Trophoblast cell (in vitro differentiated cells and primary cell): ENCODE data around the gene GTF3C1.

Experiments
- DNase-seq, 2 donors: peaks; one replicate each; pipeline ENCODE4 v3.0.0-alpha.2; 2016
- H2AFZ ChIP-seq: 2 replicates; pipeline ENCODE4 v1.6.1; 2013; ENCODE audit warnings: low read length, moderate library complexity, mild to moderate bottlenecking; ENCODE audit not compliant: insufficient read depth, poor library complexity
- H2AK5ac ChIP-seq: 2 replicates; pipeline ENCODE4 v1.6.1; 2013; ENCODE audit warnings: mild to moderate bottlenecking, low read length
- H2BK120ac ChIP-seq: 2 replicates; pipeline ENCODE4 v1.6.1; 2013; ENCODE audit warnings: low read length, mild to moderate bottlenecking, moderate library complexity; ENCODE audit not compliant: insufficient read depth, poor library complexity
- H2BK12ac ChIP-seq: 2 replicates; pipeline ENCODE4 v1.6.1; 2013; ENCODE audit warnings: mild to moderate bottlenecking, low read length, moderate library complexity
- H2BK5ac ChIP-seq: 2 replicates; pipeline ENCODE4 v1.6.1; 2013; ENCODE audit warnings: low read length, low read depth, moderate library complexity, mild to moderate bottlenecking; ENCODE audit not compliant: poor library complexity
- H3K14ac ChIP-seq: 2 replicates; pipeline ENCODE4 v1.6.1; 2013; ENCODE audit warnings: mild to moderate bottlenecking, low read length
- H3K18ac ChIP-seq: 2 replicates; pipeline ENCODE4 v1.6.1; 2013; ENCODE audit warnings: mild to moderate bottlenecking, low read length
- H3K23ac ChIP-seq: 2 replicates; pipeline ENCODE4 v1.6.1; 2013; ENCODE audit warnings: low read length
- H3K27ac ChIP-seq: 2 replicates; pipeline ENCODE4 v1.5.1; 2013; ENCODE audit warnings: low read depth, mild to moderate bottlenecking, inconsistent platforms, low read length, moderate library complexity
- H3K27me3 ChIP-seq: 2 replicates; pipeline ENCODE4 v1.6.1; 2013; ENCODE audit warnings: inconsistent platforms, mild to moderate bottlenecking, low read length, moderate library complexity; ENCODE audit not compliant: insufficient read depth
- H3K36me3 ChIP-seq, 2 experiments: 1 replicate in 1 of 2; 2 replicates in 1 of 2; pipeline ENCODE4 v1.6.1; 2013; ENCODE audit warnings: low read length in 2 of 2, mild to moderate bottlenecking in 2 of 2, moderate library complexity in 1 of 2; ENCODE audit not compliant: insufficient read depth in 2 of 2, control insufficient read depth in 1 of 2
- H3K4ac ChIP-seq: 2 replicates; pipeline ENCODE4 v1.6.1; 2013; ENCODE audit warnings: low read depth, mild to moderate bottlenecking, low read length, moderate library complexity
- H3K4me1 ChIP-seq, 2 experiments: 1 replicate in 1 of 2; 2 replicates in 1 of 2; pipeline ENCODE4 v1.6.1; 2013; ENCODE audit warnings: low read length in 2 of 2, mild to moderate bottlenecking in 2 of 2, moderate library complexity in 1 of 2; ENCODE audit not compliant: insufficient read depth in 2 of 2, control insufficient read depth in 1 of 2
- H3K4me2 ChIP-seq: 2 replicates; pipeline ENCODE4 v1.6.1; 2013; ENCODE audit warnings: inconsistent platforms, mild to moderate bottlenecking, low read length, moderate library complexity
- H3K4me3 ChIP-seq: 2 replicates; pipeline ENCODE4 v1.5.1; 2013; ENCODE audit warnings: mild to moderate bottlenecking, low read depth, low read length, inconsistent platforms
- H3K79me1 ChIP-seq: one replicate; pipeline ENCODE4 v1.6.1; 2013; ENCODE audit warnings: low read length
- H3K79me2 ChIP-seq: 2 replicates; pipeline ENCODE4 v1.6.1; 2013; ENCODE audit warnings: low read length, mild to moderate bottlenecking; ENCODE audit not compliant: control insufficient read depth, insufficient read depth, poor library complexity
- H3K9ac ChIP-seq: 2 replicates; pipeline ENCODE4 v1.6.1; 2013; ENCODE audit warnings: mild to moderate bottlenecking, low read length
- H3K9me3 ChIP-seq: 2 replicates; pipeline ENCODE4 v1.6.1; 2013; ENCODE audit warnings: low read depth, mild to moderate bottlenecking, control low read depth, inconsistent platforms, low read length; ENCODE audit not compliant: insufficient read depth
- H4K12ac ChIP-seq: 2 replicates; pipeline ENCODE4 v1.6.1; 2013; ENCODE audit warnings: low read depth, mild to moderate bottlenecking, low read length, moderate library complexity
- H4K8ac ChIP-seq: 2 replicates; pipeline ENCODE4 v1.6.1; 2013; ENCODE audit warnings: low read depth, mild to moderate bottlenecking, low read length, moderate library complexity
- H4K91ac ChIP-seq: one replicate; pipeline ENCODE4 v1.6.1; 2013; ENCODE audit warnings: low read depth, mild to moderate bottlenecking, low read length, moderate library complexity
- WGBS: extraction: QIAGEN DNeasy Blood & Tissue Kit; methylation state at CpG from one replicate; pipeline ENCODE4 v1.1.7; 2013; ENCODE audit warnings: missing lambda C conversion rate; ENCODE audit not compliant: insufficient read length, insufficient coverage; ENCODE audit errors: extremely low coverage; 5-methylcytosine and 5-hydroxymethylcytosine counted together

GTF3C1 gene

GRCh38 chr16:27558434-27558833 is 8.7 kb upstream of the GTF3C1 start:
- Histone ChIP-seq H3K27ac (no peak overlapping the region), H3K79me2 (no peaks in the 10 kb centered on the region), H2BK12ac (no peak overlapping the region), H3K9ac (no peak overlapping the region), H4K12ac (no peak overlapping the region), H3K27me3 (no peaks in the 10 kb centered on the region), H3K79me1 (no peaks in the 10 kb centered on the region), H3K4me2 (no peak overlapping the region), H4K91ac (no peak overlapping the region), H2AFZ (no peak overlapping the region), H3K14ac (no peak overlapping the region), H2AK5ac (no peak overlapping the region), H2BK120ac (no peak overlapping the region), H3K36me3 (peaks cover 0 to 2% of the 10 kb centered on the region in 2 experiments), H4K8ac (no peak overlapping the region), H3K4me1 (peaks cover 0 to 2% of the 10 kb centered on the region in 2 experiments), H3K23ac (no peak overlapping the region), H3K18ac (no peak overlapping the region), H3K4ac (no peak overlapping the region), H2BK5ac (no peak overlapping the region), H3K4me3 (no peak overlapping the region), H3K9me3 (no peaks in the 10 kb centered on the region)
- no CpG with 5 or more reads among the region's 3 CpGs for WGBS
- DNase-seq: no peak

GRCh38 chr16:27556471-27556870 is 6.8 kb upstream of the GTF3C1 start:
- H3K9me3 ChIP-seq: no peaks in the 10 kb centered on the region
- no peak overlapping the region for H3K27ac ChIP-seq
- no peak overlapping the region for H3K4me2 ChIP-seq
- H2AFZ ChIP-seq: no peak overlapping the region
- H3K23ac ChIP-seq: no peak overlapping the region
- H4K12ac ChIP-seq: no peak overlapping the region
- H4K8ac ChIP-seq: no peak overlapping the region
- H3K4ac ChIP-seq: no peak overlapping the region
- no peaks in the 10 kb centered on the region for H3K79me2 ChIP-seq
- H3K27me3 ChIP-seq: no peaks in the 10 kb centered on the region
- WGBS: no CpG with 5 or more reads among the region's 1 CpG
- no peak overlapping the region for H3K4me3 ChIP-seq
- no peak overlapping the region for H2BK5ac ChIP-seq
- H3K18ac ChIP-seq: no peak overlapping the region
- H3K79me1 ChIP-seq: no peaks in the 10 kb centered on the region
- H3K14ac ChIP-seq: no peak overlapping the region
- DNase-seq: no peak
- H4K91ac ChIP-seq: no peak overlapping the region
- H3K36me3 ChIP-seq: peaks cover 0 to 2% of the 10 kb centered on the region in 2 experiments
- H2AK5ac ChIP-seq: no peak overlapping the region
- H2BK12ac ChIP-seq: no peak overlapping the region
- no peak overlapping the region for H3K9ac ChIP-seq
- peaks cover 0 to 2% of the 10 kb centered on the region in 2 experiments for H3K4me1 ChIP-seq
- H2BK120ac ChIP-seq: no peak overlapping the region

GRCh38 chr16:27551036-27551435 is 1.3 kb upstream of the GTF3C1 start:
- Histone ChIP-seq H4K12ac (no peak overlapping the region), H3K9me3 (no peaks in the 10 kb centered on the region), H3K9ac (no peak overlapping the region), H2AK5ac (no peak overlapping the region), H3K79me1 (peaks cover 2% of the 10 kb centered on the region), H3K4me1 (peaks cover 2 to 17% of the 10 kb centered on the region in 2 experiments), H3K14ac (no peak overlapping the region), H4K91ac (no peak overlapping the region), H2BK5ac (no peak overlapping the region), H2BK120ac (no peak overlapping the region), H4K8ac (no peak overlapping the region), H2BK12ac (no peak overlapping the region), H3K27me3 (no peaks in the 10 kb centered on the region), H3K79me2 (peaks cover 5% of the 10 kb centered on the region), H3K23ac (no peak overlapping the region), H3K4me2 (peak overlapping the region; percentile 87), H3K4me3 (no peak overlapping the region), H3K27ac (no peak overlapping the region), H3K36me3 (no peaks in the 10 kb centered on the region), H3K4ac (peak overlapping the region; percentile 32), H2AFZ (no peak overlapping the region), H3K18ac (no peak overlapping the region)
- DNase-seq: no peak
- WGBS: no CpG with 5 or more reads among the region's 1 CpG

GRCh38 chr16:27550582-27550920 is 838 bp upstream of the GTF3C1 start:
- Histone ChIP-seq H3K79me1 (peaks cover 2% of the 10 kb centered on the region), H2BK5ac (no peak overlapping the region), H3K14ac (no peak overlapping the region), H4K91ac (no peak overlapping the region), H3K4me1 (peaks cover 2 to 20% of the 10 kb centered on the region in 2 experiments), H3K9ac (peak overlapping the region; percentile 92), H2BK120ac (no peak overlapping the region), H4K8ac (peak overlapping the region; percentile 91), H2AFZ (peak overlapping the region; percentile 94), H3K27ac (no peak overlapping the region), H2BK12ac (no peak overlapping the region), H3K4me2 (peak overlapping the region; percentile 87), H3K4me3 (peak overlapping the region; percentile 96), H3K23ac (no peak overlapping the region), H3K4ac (peak overlapping the region; percentile 32), H3K36me3 (no peaks in the 10 kb centered on the region), H4K12ac (no peak overlapping the region), H3K18ac (no peak overlapping the region), H3K27me3 (no peaks in the 10 kb centered on the region), H3K9me3 (no peaks in the 10 kb centered on the region), H2AK5ac (no peak overlapping the region), H3K79me2 (peaks cover 5% of the 10 kb centered on the region)
- no CpG with 5 or more reads among the region's 4 CpGs for WGBS
- peak; percentile 11 to 67 for DNase-seq
